Glomerular visceral epithelial cell (primary cell): ENCODE data around the gene HECTD3.
"Not testable (repeated sequence)": the region's sequence is repeated elsewhere in the genome, so short reads cannot be mapped to it uniquely, and the experiment has no call there.

Source experiments
- DNase-seq: peaks from one replicate; pipeline ENCODE4 v3.0.0-alpha.2; 2016; ENCODE audit errors: extremely low spot score

HECTD3 gene

DNA sequence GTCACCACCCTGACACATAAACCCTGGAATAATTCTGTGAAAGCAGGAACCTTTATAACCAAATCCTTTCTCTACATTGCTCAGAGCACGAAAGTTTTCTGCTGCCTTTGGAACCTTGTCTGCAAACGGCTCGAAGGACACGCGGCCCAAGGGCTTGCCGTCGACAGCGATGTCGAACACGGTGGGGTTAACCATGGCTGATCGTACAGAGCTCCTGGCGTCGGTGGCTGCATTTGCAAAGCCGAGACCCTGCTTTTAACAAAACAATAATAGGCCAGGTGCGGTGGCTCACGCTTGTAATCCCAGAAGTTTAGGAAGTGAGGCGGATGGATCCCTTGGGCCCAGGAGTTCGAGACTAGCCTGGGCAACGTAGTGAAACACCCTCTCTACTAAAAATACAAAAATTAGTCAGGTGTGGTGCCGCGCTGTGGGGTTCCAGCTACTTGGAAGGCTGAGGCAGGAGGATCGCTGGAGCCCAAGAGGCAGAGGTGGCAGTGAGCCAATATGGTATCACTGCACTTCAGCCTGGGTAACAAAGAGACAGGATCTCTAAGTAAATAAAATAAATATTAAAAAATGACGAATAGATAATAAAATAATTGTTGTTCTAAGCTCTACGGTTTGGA lies 22.5 kb downstream of the HECTD3 start:
- DNase-seq, result no peak

DNA sequence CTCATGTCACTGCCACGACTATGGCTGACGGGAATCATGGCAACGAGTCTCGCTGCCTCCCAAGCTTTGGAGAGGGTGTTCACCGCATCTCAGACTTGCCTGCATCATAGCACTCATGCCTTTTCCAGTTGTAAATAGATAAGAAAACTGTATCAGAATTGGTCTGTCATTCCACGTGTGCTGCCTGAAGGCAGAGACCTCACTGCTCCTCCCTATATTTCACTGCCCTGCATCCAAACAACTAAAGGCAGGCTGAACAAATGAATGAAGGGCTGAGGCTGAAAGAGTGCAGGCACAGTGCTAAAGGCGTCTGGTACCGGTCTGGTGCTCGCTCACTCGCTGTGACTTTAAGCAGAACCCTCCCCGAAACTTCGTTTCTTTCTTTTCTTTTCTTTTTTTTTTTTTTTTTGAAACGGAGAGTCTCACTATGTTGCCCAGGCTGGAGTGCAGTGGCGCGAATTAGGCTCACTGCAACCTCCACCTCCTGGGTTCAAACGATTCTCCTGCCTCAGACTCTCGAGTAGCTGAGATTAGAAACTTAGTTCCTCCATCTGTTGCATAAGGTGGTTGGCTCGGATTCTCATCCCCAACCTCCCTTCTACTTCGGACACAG lies 25.3 kb downstream of the HECTD3 start:
- DNase-seq, result no peak

DNA sequence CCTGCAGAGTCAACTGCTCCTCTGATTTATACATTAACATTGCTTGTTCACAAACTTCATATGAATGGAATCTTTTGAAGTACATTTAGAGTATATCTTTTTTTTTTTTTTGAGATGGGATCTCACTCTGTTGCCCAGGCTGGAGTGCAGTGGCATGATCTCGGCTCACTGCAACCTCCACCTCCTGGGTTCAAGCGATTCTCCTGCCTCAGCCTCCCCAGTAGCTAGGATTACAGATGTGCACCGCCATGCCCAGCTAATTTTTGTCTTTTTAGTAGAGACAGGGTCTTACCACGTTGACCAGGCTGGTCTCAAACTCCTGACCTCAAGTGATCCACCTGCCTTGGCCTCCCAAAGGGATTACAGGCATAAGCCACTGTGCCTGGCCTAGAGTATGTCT lies 33.8 kb downstream of the HECTD3 start:
- DNase-seq, result not testable (repeated sequence)

DNA sequence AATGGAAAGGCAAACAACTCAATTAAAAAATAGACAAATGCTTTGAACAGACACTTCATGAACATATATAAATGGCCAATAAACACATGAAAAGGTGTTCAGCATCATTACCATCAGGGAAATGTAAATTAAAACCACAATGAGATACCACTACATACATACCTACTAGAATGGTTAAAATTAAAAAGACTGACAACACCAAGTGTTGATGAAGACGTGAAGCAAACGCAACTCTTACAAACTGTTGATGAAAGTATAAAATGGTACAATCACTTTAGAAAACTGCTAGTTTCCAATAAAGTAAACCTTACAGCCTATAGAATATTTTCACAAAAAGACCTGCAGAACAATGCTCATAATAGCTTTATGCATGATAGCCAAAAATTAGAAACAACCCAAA lies 34.9 kb downstream of the HECTD3 start:
- no peak for DNase-seq

DNA sequence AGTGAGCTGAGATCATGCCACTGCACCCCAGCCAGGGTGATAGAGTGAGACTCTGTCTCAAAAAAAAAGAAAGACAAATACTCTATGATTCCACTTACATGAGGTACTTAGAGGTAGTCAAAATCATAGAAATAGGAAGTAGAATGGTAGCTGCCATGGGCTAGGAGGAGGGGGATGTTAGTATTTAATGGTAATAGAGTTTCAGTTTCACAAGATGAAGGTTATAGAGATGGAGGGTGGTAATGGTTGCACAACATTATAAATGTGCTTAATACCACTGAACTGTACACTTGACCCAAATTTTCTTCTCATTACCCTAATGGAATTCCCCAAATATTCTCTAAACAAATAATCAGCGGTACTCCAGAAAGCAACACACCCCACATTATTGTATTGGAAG lies 37.5 kb downstream of the HECTD3 start:
- DNase-seq, result no peak

- DNase-seq, result no peak
These were observed 40.8 kb downstream of the HECTD3 start for GRCh38 chr1:44970317-44970716.

- DNase-seq, result no peak
These were observed 46.7 kb downstream of the HECTD3 start for GRCh38 chr1:44964396-44964795.

GRCh38 chr1:44962729-44963128 lies 48.4 kb downstream of the HECTD3 start:
- no peak for DNase-seq

GRCh38 chr1:44962022-44962421 lies 49.1 kb downstream of the HECTD3 start:
- DNase-seq, result not testable (repeated sequence)

DNA sequence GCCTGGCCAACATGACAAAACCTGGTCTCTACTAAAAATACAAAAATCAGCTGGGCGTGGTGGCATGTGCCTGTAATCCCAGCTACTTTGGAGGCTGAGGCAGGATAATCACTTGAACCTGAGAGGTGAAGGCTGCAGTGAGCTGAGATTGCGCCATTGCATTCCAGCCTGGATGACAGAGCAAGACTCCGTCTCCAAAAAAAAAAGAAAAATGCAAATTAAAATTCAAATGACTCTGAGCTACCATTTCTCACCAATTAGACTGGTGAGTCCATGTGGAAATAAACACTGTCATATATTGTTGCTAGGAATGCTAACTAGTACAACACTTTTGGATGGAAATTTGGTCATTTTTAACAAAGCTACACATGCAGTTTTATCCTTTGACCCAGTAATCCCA lies 53.6 kb downstream of the HECTD3 start:
- DNase-seq, result not testable (repeated sequence)

DNA sequence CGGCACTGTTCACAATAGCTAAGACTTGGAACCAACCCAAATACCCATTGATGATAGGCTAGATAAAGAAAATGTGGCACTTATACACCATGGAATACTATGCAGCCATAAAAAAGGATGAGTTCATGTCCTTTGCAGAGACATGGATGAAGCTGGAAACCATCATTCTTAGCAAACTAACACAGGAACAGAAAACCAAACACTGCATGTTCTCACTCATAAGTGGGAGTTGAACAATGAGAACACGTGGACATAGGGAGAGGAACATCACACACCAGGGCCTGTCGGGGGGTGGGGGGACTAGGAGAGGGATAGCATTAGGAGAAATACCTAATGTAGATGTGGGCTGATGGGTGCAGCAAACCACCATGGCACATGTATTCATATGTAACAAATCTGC lies 55.0 kb downstream of the HECTD3 start:
- not testable (repeated sequence) for DNase-seq
